ENCODE data around the gene GSTM4. TPM values are rescaled to one million over a fixed set of nuclear protein-coding genes. Genes with fewer than 3 reads are reported as not detected.

The GSTM4 gene
- total and polyA plus RNA-seq, 2 of the 4 experiments (the other 2 are of a cell fraction): 10.4 to 37.8 TPM

GRCh38 chr1:109654519-109654918, 1.4 kb upstream of the GSTM4 start:
- dilution Hi-C loops (cut with HindIII; ENCODE audit: low sequenced_read_pairs, unreplicated experiment) (no loop called here), in situ Hi-C loops (cut with MboI; ENCODE audit: low sequenced_read_pairs) (no loop called here), intact Hi-C loops (cut with micrococcal nuclease) (no loop called here)
- no peak for TF ChIP-seq MAZ (IDR thresholded peaks at IDR 0.05; ENCODE audit: borderline replicate concordance, low read depth, low read length)
- TF ChIP-seq ELK1 (IDR thresholded peaks at IDR 0.05; ENCODE audit: borderline replicate concordance, low read depth, low read length): no peak
- no peak for TF ChIP-seq CHD1 (IDR thresholded peaks at IDR 0.05; ENCODE audit: low read depth, low read length)
- TF ChIP-seq, protein P1, sequence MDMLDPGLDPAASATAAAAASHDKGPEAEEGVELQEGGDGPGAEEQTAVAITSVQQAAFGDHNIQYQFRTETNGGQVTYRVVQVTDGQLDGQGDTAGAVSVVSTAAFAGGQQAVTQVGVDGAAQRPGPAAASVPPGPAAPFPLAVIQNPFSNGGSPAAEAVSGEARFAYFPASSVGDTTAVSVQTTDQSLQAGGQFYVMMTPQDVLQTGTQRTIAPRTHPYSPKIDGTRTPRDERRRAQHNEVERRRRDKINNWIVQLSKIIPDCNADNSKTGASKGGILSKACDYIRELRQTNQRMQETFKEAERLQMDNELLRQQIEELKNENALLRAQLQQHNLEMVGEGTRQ (IDR thresholded peaks at IDR 0.05; ENCODE audit: low read depth, low read length): no peak
- no peak for TF ChIP-seq MXI1 (IDR thresholded peaks at IDR 0.05; ENCODE audit: borderline replicate concordance, low read depth, low read length)
- TF ChIP-seq NFE2L2 (IDR thresholded peaks at IDR 0.05; ENCODE audit: low read depth, low read length): no peak
- TF ChIP-seq BHLHE40 (IDR thresholded peaks at IDR 0.05; ENCODE audit: low read depth, low read length): no peak
- TF ChIP-seq RFX5 (IDR thresholded peaks at IDR 0.05; ENCODE audit: low read depth, low read length): no peak
- H2BK15ac ChIP-seq (ENCODE audit: low read depth, low read length): no peak overlapping the region
- no peak overlapping the region for H4K91ac ChIP-seq (ENCODE audit: insufficient read depth, low read depth, low read length)
- H4K5ac ChIP-seq (ENCODE audit: low read depth, low read length): no peak overlapping the region
- H3K27me3 ChIP-seq (ENCODE audit: control insufficient read depth, insufficient read depth, low read length): 0 out of 2 replicates have a peak, but pooled peaks cover 3% of the 10 kb centered on the region
- no peak overlapping the region for H3K23ac ChIP-seq (ENCODE audit: low read depth, low read length)
- no peak overlapping the region for H3K14ac ChIP-seq (replicated peaks; ENCODE audit: low read depth, low read length)
- no peak overlapping the region for H4K8ac ChIP-seq (ENCODE audit: low read depth in 2 of 2, low read length in 2 of 2)
- peaks cover 2% of the 10 kb centered on the region for H3K4me1 ChIP-seq (ENCODE audit: control insufficient read depth, insufficient read depth, low read length)
- H3K9me3 ChIP-seq (ENCODE audit: control insufficient read depth, insufficient read depth, low read length): no peaks in the 10 kb centered on the region
- no peak for ATAC-seq (ENCODE audit: low read depth)
- no peak overlapping the region for H2AK5ac ChIP-seq (ENCODE audit: low read depth, low read length)
- H2BK120ac ChIP-seq (ENCODE audit: low read depth, low read length): no peak overlapping the region
- ChIA-PET CTCF (no interaction called here), POLR2A (ENCODE audit: unreplicated experiment) (no interaction called here)
- H3K4me2 ChIP-seq (ENCODE audit: low read depth, low read length): no peak overlapping the region
- H3K79me1 ChIP-seq (ENCODE audit: low read depth in 1 of 2, low read length in 2 of 2): peaks cover 0 to 10% of the 10 kb centered on the region in 2 experiments; a peak in 3 of 4 replicates
- H3K4me3 ChIP-seq (ENCODE audit: insufficient read depth, low read depth, low read length): no peak overlapping the region
- no peak overlapping the region for H3K18ac ChIP-seq (ENCODE audit: low read depth, low read length)
- DNase-seq: no peak
- H3K4ac ChIP-seq (ENCODE audit: low read depth, low read length): no peak overlapping the region
- no peak overlapping the region for H3K56ac ChIP-seq (ENCODE audit: extremely low read depth, insufficient read depth, low read length)
- no peak overlapping the region for H2AFZ ChIP-seq (replicated peaks; ENCODE audit: low read length, poor library complexity)
- H4K20me1 ChIP-seq (ENCODE audit: insufficient read depth, low read length): no peaks in the 10 kb centered on the region
- no peak overlapping the region for H2BK20ac ChIP-seq (ENCODE audit: low read depth, low read length)
- no peak overlapping the region for H3K27ac ChIP-seq (ENCODE audit: insufficient read depth, low read length)
- WGBS, 2 experiments (ENCODE audit: extremely low coverage in 2 of 2, insufficient read length in 1 of 2): 93% methylated on average over 6 of the region's 12 CpGs; no CpG with 5 or more reads in 1 of the 2 experiments
- H3K9me1 ChIP-seq (ENCODE audit: insufficient read depth, low read length): peaks cover 9% of the 10 kb centered on the region
- peaks cover 7% of the 10 kb centered on the region; the same call in 1 of the 2 replicates for H3K36me3 ChIP-seq (ENCODE audit: control insufficient read depth, insufficient read depth, low read length)
- no peak overlapping the region for H3K9ac ChIP-seq (ENCODE audit: low read depth, low read length)
- H2AK9ac ChIP-seq (replicated peaks; ENCODE audit: low read depth, low read length, poor library complexity): no peak overlapping the region
- no peak overlapping the region for H2BK5ac ChIP-seq (ENCODE audit: low read depth, low read length, poor library complexity, severe bottlenecking)
- BruUV-seq (replicated peaks): no TSS peak
